Spinal cord (tissue), 10 donors: ENCODE data around the gene DGCR8. TPM values are rescaled to one million over a fixed set of nuclear protein-coding genes. Genes with fewer than 3 reads are reported as not detected.

Experiments used
- DNase-seq, 6 donors: peaks; one replicate each; pipeline versions ENCODE4 v3.0.0 to v3.0.0-alpha.2; 2013 to 2015; ENCODE audit warnings: low spot score in 6 of 6, low read depth in 4 of 6
- H3K27ac ChIP-seq: one replicate; pipeline ENCODE4 v1.5.1; 2013; ENCODE audit warnings: low read depth, low read length, control low read depth
- H3K27me3 ChIP-seq: one replicate; pipeline ENCODE4 v1.6.1; 2013; ENCODE audit warnings: low read length; ENCODE audit not compliant: control insufficient read depth, insufficient read depth
- H3K36me3 ChIP-seq: one replicate; pipeline ENCODE4 v1.6.1; 2013; ENCODE audit warnings: low read length; ENCODE audit not compliant: control insufficient read depth, insufficient read depth
- H3K4me1 ChIP-seq: one replicate; pipeline ENCODE4 v1.6.1; 2013; ENCODE audit warnings: low read length; ENCODE audit not compliant: control insufficient read depth, insufficient read depth
- H3K4me3 ChIP-seq: one replicate; pipeline ENCODE4 v1.5.1; 2013; ENCODE audit warnings: low read depth, low read length, control low read depth
- H3K9me3 ChIP-seq: one replicate; pipeline ENCODE4 v1.6.1; 2013; ENCODE audit warnings: low read length; ENCODE audit not compliant: control insufficient read depth, insufficient read depth
- WGBS: methylation state at CpG from one replicate; pipeline ENCODE4 v1.1.5; 2013; ENCODE audit warnings: missing lambda C conversion rate; ENCODE audit not compliant: insufficient coverage; 5-methylcytosine and 5-hydroxymethylcytosine counted together
- polyA plus RNA-seq, 2 donors: library from polyadenylated mRNA; unstranded; fragments of 120-200 nt; gene quantifications; one replicate each; pipeline ENCODE4 v1.2.1, GENCODE V29; 2013; ENCODE audit not compliant: insufficient read length in 2 of 2
- total RNA-seq, 2 donors: library from RNA; depleted of rRNA in 1 of 2; stranded (reverse); fragments of 120-200 nt in 1 of 2; fragments of >200 nt in 1 of 2; gene quantifications; one replicate each; pipeline versions ENCODE4 v1.2.3 to v1.2.4, GENCODE V29; 2013 to 2014
- donor health status: healthy.

DGCR8 gene
- total and polyA plus RNA-seq, 4 donors = 20.7 to 58.7 (median 39.0) TPM

GRCh38 chr22:20136603-20136873 is 56.5 kb downstream of the DGCR8 start:
- 96% methylated on average over 5 of the region's 5 CpGs for WGBS
- Histone ChIP-seq H3K36me3 (peaks cover 76% of the 10 kb centered on the region), H3K27ac (no peak overlapping the region), H3K9me3 (no peaks in the 10 kb centered on the region), H3K4me3 (no peak overlapping the region), H3K27me3 (no peaks in the 10 kb centered on the region), H3K4me1 (peaks cover 62% of the 10 kb centered on the region)
- DNase-seq = no peak

DNA sequence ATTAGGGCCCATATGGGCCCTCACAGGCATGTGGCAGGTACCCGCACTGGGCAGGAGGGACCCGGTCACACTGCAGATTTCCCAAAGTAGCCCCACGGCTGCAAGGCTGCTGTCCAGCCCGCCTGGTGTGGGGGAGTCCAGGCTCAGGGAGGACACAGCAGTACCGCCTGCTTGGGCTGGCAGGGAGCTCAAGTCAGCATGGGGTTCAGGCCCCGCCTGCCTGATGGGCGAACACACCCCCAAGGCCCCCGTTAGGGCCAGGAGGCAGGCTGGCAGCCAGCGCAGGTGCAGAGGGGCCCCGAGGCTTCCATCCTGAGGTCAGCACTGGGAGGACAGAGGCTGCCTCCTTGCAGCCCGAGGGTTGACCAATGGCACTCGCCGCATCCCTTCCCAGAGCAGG is 57.1 kb downstream of the DGCR8 start:
- H3K27ac ChIP-seq = no peak overlapping the region
- H3K4me1 ChIP-seq = peaks cover 61% of the 10 kb centered on the region
- no peak overlapping the region for H3K4me3 ChIP-seq
- no peaks in the 10 kb centered on the region for H3K27me3 ChIP-seq
- WGBS = 78% methylated on average over 13 of the region's 13 CpGs
- no peak for DNase-seq
- H3K9me3 ChIP-seq = no peaks in the 10 kb centered on the region
- peaks cover 82% of the 10 kb centered on the region for H3K36me3 ChIP-seq

DNA sequence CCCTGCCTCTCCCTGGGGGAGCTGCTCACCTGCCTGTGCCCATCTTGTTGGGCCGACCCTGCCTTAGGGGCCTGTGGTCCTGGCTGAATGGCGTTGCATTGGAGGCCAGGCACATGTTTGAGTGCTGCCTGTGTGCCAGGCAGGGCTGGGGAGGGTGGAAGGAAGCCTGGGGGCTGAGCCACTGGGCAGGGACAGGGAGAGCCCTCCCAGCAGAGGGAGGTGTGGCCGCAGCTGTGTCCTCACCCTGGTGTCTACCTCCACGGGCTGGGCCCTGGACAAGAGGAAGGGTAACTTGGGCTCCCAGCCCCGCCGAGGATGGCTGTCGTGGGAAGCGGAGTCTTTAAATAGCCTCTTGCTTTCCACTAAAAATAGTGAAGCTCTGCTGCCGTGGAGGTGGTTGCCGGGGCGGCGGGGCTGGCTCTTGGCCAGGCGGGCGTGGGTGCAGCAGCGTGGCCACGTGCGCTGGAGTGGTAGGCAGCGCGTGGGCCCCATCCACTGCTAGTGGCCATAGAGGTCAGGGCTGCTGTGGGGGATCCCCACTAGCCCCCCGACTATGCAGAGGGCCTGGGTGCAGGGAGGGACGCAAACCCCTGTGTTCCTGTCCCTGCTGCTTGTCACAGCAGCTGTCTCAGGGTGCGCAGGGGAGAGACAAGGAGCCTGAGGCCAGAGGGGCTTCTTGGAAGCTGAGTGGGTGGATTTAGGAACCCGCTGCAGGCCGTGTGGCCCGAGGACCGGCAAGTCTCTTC is 57.8 kb downstream of the DGCR8 start:
- DNase-seq = no peak
- Histone ChIP-seq H3K4me3 (no peak overlapping the region), H3K27me3 (no peaks in the 10 kb centered on the region), H3K36me3 (peaks cover 86% of the 10 kb centered on the region), H3K27ac (no peak overlapping the region), H3K9me3 (no peaks in the 10 kb centered on the region), H3K4me1 (peaks cover 54% of the 10 kb centered on the region)
- WGBS = 48% methylated on average over 25 of the region's 26 CpGs

- peaks cover 91% of the 10 kb centered on the region for H3K36me3 ChIP-seq
- H3K4me1 ChIP-seq = peaks cover 49% of the 10 kb centered on the region
- no peak overlapping the region for H3K4me3 ChIP-seq
- 67% methylated on average over 4 of the region's 4 CpGs for WGBS
- no peaks in the 10 kb centered on the region for H3K9me3 ChIP-seq
- no peak for DNase-seq
- H3K27me3 ChIP-seq = no peaks in the 10 kb centered on the region
- H3K27ac ChIP-seq = no peak overlapping the region
Measured at GRCh38 chr22:20138417-20138738, 58.3 kb downstream of the DGCR8 start.

- no peaks in the 10 kb centered on the region for H3K27me3 ChIP-seq
- H3K36me3 ChIP-seq = peaks cover 93% of the 10 kb centered on the region
- H3K4me1 ChIP-seq = peaks cover 44% of the 10 kb centered on the region
- H3K27ac ChIP-seq = no peak overlapping the region
- no peak for DNase-seq
- no peaks in the 10 kb centered on the region for H3K9me3 ChIP-seq
- no peak overlapping the region for H3K4me3 ChIP-seq
- WGBS = 93% methylated on average over 16 of the region's 16 CpGs
Measured at GRCh38 chr22:20138868-20139267, 58.8 kb downstream of the DGCR8 start.

GRCh38 chr22:20139391-20140106 is 59.5 kb downstream of the DGCR8 start:
- 95% methylated on average over 36 of the region's 36 CpGs for WGBS

DNA sequence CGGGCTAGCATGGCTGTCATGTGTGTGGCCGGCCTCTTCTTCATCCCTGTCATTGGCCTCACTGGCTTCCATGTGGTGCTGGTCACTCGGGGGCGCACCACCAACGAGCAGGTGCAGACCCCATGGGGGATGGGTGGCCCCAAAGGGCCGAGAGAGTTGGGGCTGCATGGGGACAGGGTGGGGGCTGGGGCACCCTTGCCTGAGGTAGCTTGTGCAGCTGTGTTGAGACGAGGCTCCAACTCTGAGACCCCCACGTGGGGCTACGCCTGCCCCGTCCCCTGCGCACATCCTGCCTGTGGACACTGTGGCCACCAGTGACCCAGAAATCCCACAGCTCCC is 60.0 kb downstream of the DGCR8 start:
- Histone ChIP-seq H3K36me3 (peaks cover 98% of the 10 kb centered on the region), H3K27me3 (no peaks in the 10 kb centered on the region)
- 94% methylated on average over 10 of the region's 11 CpGs for WGBS

More at GRCh38 chr22:20139391-20140106, 59.5 kb downstream of the DGCR8 start:
- Histone ChIP-seq H3K27ac (no peak overlapping the region), H3K4me1 (peaks cover 37% of the 10 kb centered on the region), H3K9me3 (no peaks in the 10 kb centered on the region), H3K27me3 (no peaks in the 10 kb centered on the region), H3K36me3 (peaks cover 93% of the 10 kb centered on the region), H3K4me3 (no peak overlapping the region)
- DNase-seq = no peak

GRCh38 chr22:20140521-20140964 is 60.5 kb downstream of the DGCR8 start:
- DNase-seq = no peak
- WGBS = 93% methylated on average over 17 of the region's 17 CpGs
- H3K36me3 ChIP-seq = peaks cover 98% of the 10 kb centered on the region
- H3K4me1 ChIP-seq = peaks cover 31% of the 10 kb centered on the region
- no peak overlapping the region for H3K4me3 ChIP-seq
- no peaks in the 10 kb centered on the region for H3K9me3 ChIP-seq
- no peaks in the 10 kb centered on the region for H3K27me3 ChIP-seq
- no peak overlapping the region for H3K27ac ChIP-seq

More for the DNA sequence above, 60.0 kb downstream of the DGCR8 start:
- no peak for DNase-seq
- Histone ChIP-seq H3K4me1 (peaks cover 36% of the 10 kb centered on the region), H3K4me3 (no peak overlapping the region), H3K27ac (no peak overlapping the region), H3K9me3 (no peaks in the 10 kb centered on the region)

- peaks cover 24% of the 10 kb centered on the region for H3K4me1 ChIP-seq
- H3K36me3 ChIP-seq = peaks cover 97% of the 10 kb centered on the region
- H3K4me3 ChIP-seq = no peak overlapping the region
- DNase-seq = no peak
- WGBS = 93% methylated on average over 21 of the region's 22 CpGs
- no peaks in the 10 kb centered on the region for H3K9me3 ChIP-seq
- no peaks in the 10 kb centered on the region for H3K27me3 ChIP-seq
- no peak overlapping the region for H3K27ac ChIP-seq
Measured at GRCh38 chr22:20141186-20142077, 61.4 kb downstream of the DGCR8 start.
